Measurements from ENCODE around the gene NOTCH1.

DNA sequence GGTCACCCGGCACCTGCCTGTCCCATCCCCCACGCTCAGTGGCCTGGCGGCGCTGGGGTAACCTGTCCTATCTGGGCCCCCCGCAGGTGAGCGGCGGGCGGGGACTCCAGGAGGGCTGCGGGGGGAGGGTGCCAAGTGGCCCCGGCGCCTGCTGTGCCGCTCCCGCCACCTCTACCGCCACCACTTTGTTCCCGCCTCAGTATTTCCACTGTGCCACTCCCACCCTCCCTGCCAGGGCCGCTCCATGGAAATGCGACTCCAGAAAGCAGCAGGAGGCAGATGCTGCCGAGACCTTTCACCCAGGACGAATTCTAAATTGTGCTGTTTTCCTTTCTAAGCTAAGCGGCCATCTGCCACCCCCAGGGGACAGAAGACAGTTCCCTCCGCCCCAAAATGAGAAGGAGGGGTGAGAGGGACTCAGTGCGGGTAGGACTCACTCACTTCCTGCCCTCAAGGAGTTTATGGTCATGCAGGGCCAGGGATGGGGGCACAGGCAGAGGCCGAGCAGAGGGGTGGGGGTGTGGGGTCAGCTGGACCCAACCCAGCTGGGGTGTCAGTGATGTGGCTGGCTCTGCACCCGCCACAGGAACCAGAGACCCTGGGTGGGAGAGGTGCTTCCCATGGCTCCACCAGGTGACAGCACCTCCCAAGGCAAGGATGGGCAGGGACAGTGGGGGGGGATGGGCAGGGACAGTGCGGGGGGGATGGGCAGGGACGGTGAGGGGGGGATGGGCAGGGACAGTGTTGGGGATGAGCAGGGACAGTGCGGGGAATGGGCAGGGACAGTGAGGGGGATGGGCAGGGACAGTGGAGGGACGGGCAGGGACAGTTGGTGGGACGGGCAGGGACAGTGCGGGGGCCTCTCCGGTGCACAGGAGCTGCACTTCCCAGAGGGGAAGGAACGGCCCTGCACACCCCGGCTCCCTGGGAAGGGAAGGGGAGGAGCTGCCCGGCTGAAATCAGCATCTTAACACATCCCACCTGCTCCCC is 17.8 kb downstream of the NOTCH1 start:
- TF ChIP-seq RAD21 (conservative IDR thresholded peaks at IDR 0.05 in 1 of 2, IDR thresholded peaks at IDR 0.05 in 1 of 2) (0 out of 5 replicates have a peak, but pooled peaks of 1 of the 2 experiments have one; percentile 12), MAFK (IDR thresholded peaks at IDR 0.05; ENCODE audit: partially characterized antibody) (no peak), POLR2A (IDR thresholded peaks at IDR 0.05; ENCODE audit: low read length) (no peak), ZFP36 (IDR thresholded peaks at IDR 0.05; ENCODE audit: borderline replicate concordance, partially characterized antibody) (no peak), NFE2L2 (conservative IDR thresholded peaks at IDR 0.05; ENCODE audit: low read length) (no peak), HOXA7 (CRISPR knock-in tag; IDR thresholded peaks at IDR 0.05) (no peak)
- TF ChIP-seq, protein P1, sequence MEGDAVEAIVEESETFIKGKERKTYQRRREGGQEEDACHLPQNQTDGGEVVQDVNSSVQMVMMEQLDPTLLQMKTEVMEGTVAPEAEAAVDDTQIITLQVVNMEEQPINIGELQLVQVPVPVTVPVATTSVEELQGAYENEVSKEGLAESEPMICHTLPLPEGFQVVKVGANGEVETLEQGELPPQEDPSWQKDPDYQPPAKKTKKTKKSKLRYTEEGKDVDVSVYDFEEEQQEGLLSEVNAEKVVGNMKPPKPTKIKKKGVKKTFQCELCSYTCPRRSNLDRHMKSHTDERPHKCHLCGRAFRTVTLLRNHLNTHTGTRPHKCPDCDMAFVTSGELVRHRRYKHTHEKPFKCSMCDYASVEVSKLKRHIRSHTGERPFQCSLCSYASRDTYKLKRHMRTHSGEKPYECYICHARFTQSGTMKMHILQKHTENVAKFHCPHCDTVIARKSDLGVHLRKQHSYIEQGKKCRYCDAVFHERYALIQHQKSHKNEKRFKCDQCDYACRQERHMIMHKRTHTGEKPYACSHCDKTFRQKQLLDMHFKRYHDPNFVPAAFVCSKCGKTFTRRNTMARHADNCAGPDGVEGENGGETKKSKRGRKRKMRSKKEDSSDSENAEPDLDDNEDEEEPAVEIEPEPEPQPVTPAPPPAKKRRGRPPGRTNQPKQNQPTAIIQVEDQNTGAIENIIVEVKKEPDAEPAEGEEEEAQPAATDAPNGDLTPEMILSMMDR (IDR thresholded peaks at IDR 0.05) = no peak
- TF ChIP-seq, protein P2, sequence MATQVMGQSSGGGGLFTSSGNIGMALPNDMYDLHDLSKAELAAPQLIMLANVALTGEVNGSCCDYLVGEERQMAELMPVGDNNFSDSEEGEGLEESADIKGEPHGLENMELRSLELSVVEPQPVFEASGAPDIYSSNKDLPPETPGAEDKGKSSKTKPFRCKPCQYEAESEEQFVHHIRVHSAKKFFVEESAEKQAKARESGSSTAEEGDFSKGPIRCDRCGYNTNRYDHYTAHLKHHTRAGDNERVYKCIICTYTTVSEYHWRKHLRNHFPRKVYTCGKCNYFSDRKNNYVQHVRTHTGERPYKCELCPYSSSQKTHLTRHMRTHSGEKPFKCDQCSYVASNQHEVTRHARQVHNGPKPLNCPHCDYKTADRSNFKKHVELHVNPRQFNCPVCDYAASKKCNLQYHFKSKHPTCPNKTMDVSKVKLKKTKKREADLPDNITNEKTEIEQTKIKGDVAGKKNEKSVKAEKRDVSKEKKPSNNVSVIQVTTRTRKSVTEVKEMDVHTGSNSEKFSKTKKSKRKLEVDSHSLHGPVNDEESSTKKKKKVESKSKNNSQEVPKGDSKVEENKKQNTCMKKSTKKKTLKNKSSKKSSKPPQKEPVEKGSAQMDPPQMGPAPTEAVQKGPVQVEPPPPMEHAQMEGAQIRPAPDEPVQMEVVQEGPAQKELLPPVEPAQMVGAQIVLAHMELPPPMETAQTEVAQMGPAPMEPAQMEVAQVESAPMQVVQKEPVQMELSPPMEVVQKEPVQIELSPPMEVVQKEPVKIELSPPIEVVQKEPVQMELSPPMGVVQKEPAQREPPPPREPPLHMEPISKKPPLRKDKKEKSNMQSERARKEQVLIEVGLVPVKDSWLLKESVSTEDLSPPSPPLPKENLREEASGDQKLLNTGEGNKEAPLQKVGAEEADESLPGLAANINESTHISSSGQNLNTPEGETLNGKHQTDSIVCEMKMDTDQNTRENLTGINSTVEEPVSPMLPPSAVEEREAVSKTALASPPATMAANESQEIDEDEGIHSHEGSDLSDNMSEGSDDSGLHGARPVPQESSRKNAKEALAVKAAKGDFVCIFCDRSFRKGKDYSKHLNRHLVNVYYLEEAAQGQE (IDR thresholded peaks at IDR 0.05) = no peak
- TF ChIP-seq, protein P3, sequence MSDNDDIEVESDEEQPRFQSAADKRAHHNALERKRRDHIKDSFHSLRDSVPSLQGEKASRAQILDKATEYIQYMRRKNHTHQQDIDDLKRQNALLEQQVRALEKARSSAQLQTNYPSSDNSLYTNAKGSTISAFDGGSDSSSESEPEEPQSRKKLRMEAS (IDR thresholded peaks at IDR 0.05) = no peak
